MCF 10A (cell line): ENCODE results near the gene LRRN2. TPM values are rescaled to one million over a fixed set of nuclear protein-coding genes. Genes with fewer than 3 reads are reported as not detected.

ENCODE experiments used
- BruUV-seq: library from RNA; stranded (reverse); fragments of 400-500 nt; replicated peaks from 2 replicates; lab custom pipeline; 2021; lab: Mats Ljungman, UMichigan
- CTCF ChIA-PET: fragments of 300-600 bp; sonication (Branson Sonifier 250); formaldehyde crosslinking; extraction: SDS; loops from one replicate; lab custom pipeline; 2021; ENCODE audit warnings: antibody characterized with exemption, inconsistent platforms; lab: Yijun Ruan, JAX
- POLR2A ChIA-PET: fragments of 300-600, 350-650 bp; sonication (Branson Sonifier 250); formaldehyde crosslinking; extraction: SDS; loops from one replicate; lab custom pipeline; 2020; ENCODE audit warnings: antibody characterized with exemption, inconsistent platforms; lab: Yijun Ruan, JAX
- DNase-seq: peaks from one replicate; pipeline ENCODE4 v3.0.0-alpha.2; 2018; ENCODE audit not compliant: unreplicated experiment
- H3K27ac Mint-ChIP-seq: one replicate; pipeline ENCODE4 v1.8.0; 2022; ENCODE audit warnings: mild to moderate bottlenecking, low read depth, mixed read lengths; ENCODE audit not compliant: unreplicated experiment
- H3K27me3 Mint-ChIP-seq: one replicate; pipeline ENCODE4 v1.8.0; 2022; ENCODE audit warnings: mixed read lengths; ENCODE audit not compliant: insufficient read depth, unreplicated experiment
- H3K36me3 Mint-ChIP-seq: one replicate; pipeline ENCODE4 v1.8.0; 2022; ENCODE audit warnings: mild to moderate bottlenecking, moderate library complexity, mixed read lengths; ENCODE audit not compliant: insufficient read depth, unreplicated experiment
- H3K4me1 Mint-ChIP-seq: one replicate; pipeline ENCODE4 v1.8.0; 2022; ENCODE audit warnings: mixed read lengths; ENCODE audit not compliant: insufficient read depth, unreplicated experiment
- H3K4me3 Mint-ChIP-seq: one replicate; pipeline ENCODE4 v1.8.0; 2022; ENCODE audit warnings: mild to moderate bottlenecking, moderate library complexity, mixed read lengths; ENCODE audit not compliant: unreplicated experiment
- H3K9me3 Mint-ChIP-seq: one replicate; pipeline ENCODE4 v1.8.0; 2022; ENCODE audit warnings: mixed read lengths; ENCODE audit not compliant: unreplicated experiment
- intact Hi-C: fragments of 100-400 bp; cut with micrococcal nuclease; formaldehyde crosslinking; loops from 2 replicates; pipeline ENCODE4 v1.14.1; 2022
- total RNA-seq: library from RNA; stranded (reverse); gene quantifications from 2 replicates; pipeline ENCODE4 v1.2.3, GENCODE V29; 2022
- TF ChIP-seq, protein P1 (sequence below): fragments of 200-600 bp; IDR thresholded peaks from one replicate; pipeline ENCODE4 v1.8.0; 2022; ENCODE audit warnings: antibody characterized with exemption, mild to moderate bottlenecking; ENCODE audit not compliant: unreplicated experiment

The LRRN2 gene
- total RNA-seq, 1 experiment from 2014 or later = not detected

DNA sequence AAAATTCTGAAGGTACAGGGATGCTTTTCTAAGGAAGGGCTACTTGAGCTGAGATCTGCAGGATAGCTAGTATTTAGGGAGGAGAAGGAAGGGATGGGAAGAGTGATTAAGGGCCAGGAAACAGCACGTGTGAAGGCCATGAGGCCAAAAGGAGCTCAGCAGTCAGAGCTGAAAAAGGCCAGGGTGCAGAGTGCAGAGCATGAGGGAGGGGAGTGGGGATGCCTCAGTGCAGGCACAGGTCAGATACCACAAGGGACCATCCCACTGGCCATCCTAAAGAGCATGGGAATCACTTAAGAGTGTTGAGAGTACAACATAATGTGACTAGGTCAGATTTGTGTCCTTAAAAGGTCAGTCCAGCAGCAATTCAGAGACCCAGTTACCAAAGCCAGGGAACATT lies 16.0 kb downstream of the LRRN2 start:
- no TSS peak for BruUV-seq
- H3K4me1 Mint-ChIP-seq = no peaks in the 10 kb centered on the region
- peaks cover 9% of the 10 kb centered on the region for H3K27me3 Mint-ChIP-seq
- H3K4me3 Mint-ChIP-seq = no peak overlapping the region
- H3K36me3 Mint-ChIP-seq = no peaks in the 10 kb centered on the region
- no peak for DNase-seq
- CTCF ChIA-PET = interaction anchor here (0.6 to 1.8 kb wide), 5 partner anchors 13 to 583 kb away, joined by 3 to 5 read pairs (median 3); no protein-coding TSS in a partner anchor
- TF ChIP-seq, protein P1, sequence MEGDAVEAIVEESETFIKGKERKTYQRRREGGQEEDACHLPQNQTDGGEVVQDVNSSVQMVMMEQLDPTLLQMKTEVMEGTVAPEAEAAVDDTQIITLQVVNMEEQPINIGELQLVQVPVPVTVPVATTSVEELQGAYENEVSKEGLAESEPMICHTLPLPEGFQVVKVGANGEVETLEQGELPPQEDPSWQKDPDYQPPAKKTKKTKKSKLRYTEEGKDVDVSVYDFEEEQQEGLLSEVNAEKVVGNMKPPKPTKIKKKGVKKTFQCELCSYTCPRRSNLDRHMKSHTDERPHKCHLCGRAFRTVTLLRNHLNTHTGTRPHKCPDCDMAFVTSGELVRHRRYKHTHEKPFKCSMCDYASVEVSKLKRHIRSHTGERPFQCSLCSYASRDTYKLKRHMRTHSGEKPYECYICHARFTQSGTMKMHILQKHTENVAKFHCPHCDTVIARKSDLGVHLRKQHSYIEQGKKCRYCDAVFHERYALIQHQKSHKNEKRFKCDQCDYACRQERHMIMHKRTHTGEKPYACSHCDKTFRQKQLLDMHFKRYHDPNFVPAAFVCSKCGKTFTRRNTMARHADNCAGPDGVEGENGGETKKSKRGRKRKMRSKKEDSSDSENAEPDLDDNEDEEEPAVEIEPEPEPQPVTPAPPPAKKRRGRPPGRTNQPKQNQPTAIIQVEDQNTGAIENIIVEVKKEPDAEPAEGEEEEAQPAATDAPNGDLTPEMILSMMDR = no peak
- POLR2A ChIA-PET = interaction anchor here (0.7 kb wide), 1 partner anchor 28 kb away, joined by 3 read pairs; no protein-coding TSS in a partner anchor
- no peak overlapping the region for H3K27ac Mint-ChIP-seq
- intact Hi-C loops = no loop called here
- no peaks in the 10 kb centered on the region for H3K9me3 Mint-ChIP-seq

DNA sequence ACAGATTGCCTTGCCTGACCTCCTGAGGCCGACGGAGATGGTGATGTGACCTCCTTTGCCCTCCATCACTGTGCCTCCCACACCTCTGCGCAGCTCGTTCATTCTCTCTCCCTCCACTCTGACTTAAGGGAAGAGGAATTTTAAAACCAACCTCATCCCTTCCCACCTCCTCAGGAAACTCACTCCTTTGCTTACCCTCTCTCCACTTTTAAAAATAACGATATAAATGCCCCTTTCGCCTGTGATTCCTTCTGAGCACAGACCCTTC lies 21.2 kb downstream of the LRRN2 start:
- POLR2A ChIA-PET = interaction anchor here (1.0 kb wide), 1 partner anchor 12 kb away, joined by 3 read pairs; no protein-coding TSS in a partner anchor
- DNase-seq = no peak
- no peak overlapping the region for H3K27ac Mint-ChIP-seq
- no TSS peak for BruUV-seq
- TF ChIP-seq, protein P1 = no peak
- no peak overlapping the region for H3K4me3 Mint-ChIP-seq
- H3K4me1 Mint-ChIP-seq = no peaks in the 10 kb centered on the region
- no peaks in the 10 kb centered on the region for H3K9me3 Mint-ChIP-seq
- peaks cover 58% of the 10 kb centered on the region for H3K27me3 Mint-ChIP-seq
- CTCF ChIA-PET = interaction anchor here (0.7 to 2.2 kb wide), 4 partner anchors 10 to 143 kb away, joined by 3 to 7 read pairs (median 4); no protein-coding TSS in a partner anchor
- intact Hi-C loops = no loop called here
- H3K36me3 Mint-ChIP-seq = no peaks in the 10 kb centered on the region

DNA sequence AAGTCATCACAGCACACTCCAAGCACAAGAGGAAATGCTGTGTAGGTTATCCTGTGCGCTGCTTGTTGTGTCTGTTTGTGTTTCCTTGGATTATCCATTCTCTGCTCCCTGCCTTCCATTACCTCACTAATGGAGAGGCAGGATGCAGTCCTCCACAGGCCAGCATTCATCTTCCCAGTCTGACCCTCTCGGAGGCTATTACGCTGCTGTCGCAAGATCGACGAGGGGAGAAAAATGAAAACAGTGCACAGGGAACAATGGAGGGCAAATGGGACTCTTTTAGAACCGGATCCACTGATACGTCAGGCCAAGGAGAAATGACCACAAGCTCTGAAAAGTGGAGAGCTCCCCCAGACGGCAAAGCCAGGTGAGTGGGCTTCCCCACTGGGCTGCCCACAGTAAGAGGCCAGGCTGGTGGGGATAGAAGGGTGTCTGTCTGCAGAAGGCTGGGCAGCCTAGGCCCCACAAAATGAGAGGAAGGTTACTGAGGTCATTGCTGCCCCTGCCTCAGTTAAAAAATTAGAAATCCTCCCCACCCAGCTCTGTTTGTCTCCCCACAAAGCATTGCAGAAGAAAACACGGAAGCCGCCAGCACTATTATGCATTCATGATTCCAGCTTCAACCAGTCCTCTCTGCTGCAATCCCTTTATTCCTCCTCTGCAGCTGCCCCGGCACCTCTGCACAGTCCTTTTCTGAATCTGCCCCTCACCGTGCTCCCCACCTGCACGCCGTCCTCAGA lies 21.7 kb downstream of the LRRN2 start:
- ChIA-PET CTCF (interaction anchor here (0.7 to 2.2 kb wide), 6 partner anchors 22 to 398 kb away, joined by 3 to 7 read pairs (median 4); partner anchors contain the start of gene LRRN2), POLR2A (interaction anchor here (1.0 kb wide), 1 partner anchor 11 kb away, joined by 3 read pairs; no protein-coding TSS in a partner anchor)
- Mint-ChIP-seq H3K27ac (no peak overlapping the region), H3K4me1 (no peaks in the 10 kb centered on the region), H3K4me3 (no peak overlapping the region), H3K9me3 (no peaks in the 10 kb centered on the region), H3K27me3 (peaks cover 58% of the 10 kb centered on the region), H3K36me3 (no peaks in the 10 kb centered on the region)
- BruUV-seq = no TSS peak
- DNase-seq = no peak
- intact Hi-C loops = no loop called here
- TF ChIP-seq, protein P1 = no peak

DNA sequence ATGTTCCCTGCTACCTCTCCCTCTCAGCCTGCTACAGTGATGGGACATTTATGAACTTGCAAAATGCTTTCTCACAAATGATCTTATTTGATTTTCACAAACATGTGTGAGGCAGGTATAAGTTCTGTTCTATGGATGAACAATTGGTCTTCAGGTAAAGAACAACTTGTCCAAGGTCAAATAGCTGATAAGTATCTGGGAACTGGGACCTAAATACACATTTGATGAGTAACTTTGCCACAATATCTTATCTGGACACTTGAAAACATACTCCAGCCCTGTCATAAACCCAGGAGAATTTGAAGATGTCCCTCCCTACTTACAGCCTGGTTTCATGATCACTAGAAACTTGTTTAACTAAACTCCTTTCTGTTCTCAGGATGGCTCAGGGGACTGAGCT lies 23.0 kb downstream of the LRRN2 start:
- intact Hi-C loops = no loop called here
- Mint-ChIP-seq H3K4me1 (no peaks in the 10 kb centered on the region), H3K4me3 (no peak overlapping the region), H3K9me3 (no peaks in the 10 kb centered on the region), H3K27me3 (peaks cover 58% of the 10 kb centered on the region), H3K36me3 (no peaks in the 10 kb centered on the region), H3K27ac (no peak overlapping the region)
- TF ChIP-seq, protein P1 = no peak
- ChIA-PET CTCF (interaction anchor here (0.8 to 2.2 kb wide), 7 partner anchors 10 to 400 kb away, joined by 3 to 7 read pairs (median 4); partner anchors contain the start of gene LRRN2), POLR2A (no interaction called here)
- no peak for DNase-seq
- no TSS peak for BruUV-seq
